ENCODE results near the gene GPRC5D. TPM values are rescaled to one million over a fixed set of nuclear protein-coding genes. Genes with fewer than 3 reads are reported as not detected.

Gene GPRC5D
- total and polyA plus RNA-seq, 2 donors: 0.13 TPM; not detected in 1

- Histone ChIP-seq H3K4me3 (ENCODE audit: low read depth, low read length) (no peak overlapping the region), H3K4me1 (ENCODE audit: insufficient read depth) (no peaks in the 10 kb centered on the region), H3K27ac (ENCODE audit: low read depth) (no peak overlapping the region), H3K36me3 (ENCODE audit: insufficient read depth) (no peaks in the 10 kb centered on the region)
- DNase-seq (ENCODE audit: extremely low spot score): no peak
- WGBS: 78% methylated on average over 1 of the region's 1 CpG
Observed at GRCh38 chr12:12939888-12940287, 12.1 kb downstream of the GPRC5D start.

- Histone ChIP-seq H3K4me1 (ENCODE audit: insufficient read depth) (no peaks in the 10 kb centered on the region), H3K4me3 (ENCODE audit: low read depth, low read length) (no peak overlapping the region), H3K27ac (ENCODE audit: low read depth) (no peak overlapping the region), H3K36me3 (ENCODE audit: insufficient read depth) (no peaks in the 10 kb centered on the region)
- WGBS: 85% methylated on average over 5 of the region's 5 CpGs
- no peak for DNase-seq (ENCODE audit: extremely low spot score)
Observed at GRCh38 chr12:12938541-12938940, 13.4 kb downstream of the GPRC5D start.

GRCh38 chr12:12936983-12937491 is 14.9 kb downstream of the GPRC5D start:
- WGBS: 94% methylated on average over 11 of the region's 11 CpGs
- Histone ChIP-seq H3K4me3 (ENCODE audit: low read depth, low read length) (no peak overlapping the region), H3K4me1 (ENCODE audit: insufficient read depth) (no peaks in the 10 kb centered on the region), H3K36me3 (ENCODE audit: insufficient read depth) (no peaks in the 10 kb centered on the region), H3K27ac (ENCODE audit: low read depth) (no peak overlapping the region)
- no peak for DNase-seq (ENCODE audit: extremely low spot score)

GRCh38 chr12:12934556-12934955 is 17.4 kb downstream of the GPRC5D start:
- WGBS: 39% methylated on average over 8 of the region's 8 CpGs
- H3K4me3 ChIP-seq (ENCODE audit: low read depth, low read length): no peak overlapping the region
- H3K36me3 ChIP-seq (ENCODE audit: insufficient read depth): no peaks in the 10 kb centered on the region
- H3K27ac ChIP-seq (ENCODE audit: low read depth): no peak overlapping the region
- no peak for DNase-seq (ENCODE audit: extremely low spot score)
- H3K4me1 ChIP-seq (ENCODE audit: insufficient read depth): no peaks in the 10 kb centered on the region

GRCh38 chr12:12933742-12934141 is 18.2 kb downstream of the GPRC5D start:
- Histone ChIP-seq H3K27ac (ENCODE audit: low read depth) (no peak overlapping the region), H3K4me3 (ENCODE audit: low read depth, low read length) (no peak overlapping the region), H3K4me1 (ENCODE audit: insufficient read depth) (no peaks in the 10 kb centered on the region), H3K36me3 (ENCODE audit: insufficient read depth) (no peaks in the 10 kb centered on the region)
- DNase-seq (ENCODE audit: extremely low spot score): no peak
- WGBS: 89% methylated on average over 4 of the region's 4 CpGs

GRCh38 chr12:12930633-12931219 is 21.2 kb downstream of the GPRC5D start:
- H3K36me3 ChIP-seq (ENCODE audit: insufficient read depth): no peaks in the 10 kb centered on the region
- 89% methylated on average over 2 of the region's 2 CpGs for WGBS
- H3K4me1 ChIP-seq (ENCODE audit: insufficient read depth): no peaks in the 10 kb centered on the region
- H3K4me3 ChIP-seq (ENCODE audit: low read depth, low read length): no peak overlapping the region
- no peak overlapping the region for H3K27ac ChIP-seq (ENCODE audit: low read depth)
- DNase-seq (ENCODE audit: extremely low spot score): no peak

GRCh38 chr12:12929696-12930095 is 22.3 kb downstream of the GPRC5D start:
- 90% methylated on average over 6 of the region's 6 CpGs for WGBS
- H3K4me1 ChIP-seq (ENCODE audit: insufficient read depth): no peaks in the 10 kb centered on the region
- no peak overlapping the region for H3K4me3 ChIP-seq (ENCODE audit: low read depth, low read length)
- no peak for DNase-seq (ENCODE audit: extremely low spot score)
- no peaks in the 10 kb centered on the region for H3K36me3 ChIP-seq (ENCODE audit: insufficient read depth)
- H3K27ac ChIP-seq (ENCODE audit: low read depth): no peak overlapping the region

- Histone ChIP-seq H3K36me3 (ENCODE audit: insufficient read depth) (no peaks in the 10 kb centered on the region), H3K4me3 (ENCODE audit: low read depth, low read length) (peak overlapping the region; percentile 24), H3K4me1 (ENCODE audit: insufficient read depth) (no peaks in the 10 kb centered on the region), H3K27ac (ENCODE audit: low read depth) (no peak overlapping the region)
- 48% methylated on average over 27 of the region's 27 CpGs for WGBS
- peak; percentile 54 for DNase-seq (ENCODE audit: extremely low spot score)
Observed at GRCh38 chr12:12927211-12928079, 24.5 kb downstream of the GPRC5D start.

- no peak overlapping the region for H3K4me3 ChIP-seq (ENCODE audit: low read depth, low read length)
- no peak overlapping the region for H3K27ac ChIP-seq (ENCODE audit: low read depth)
- 92% methylated on average over 18 of the region's 18 CpGs for WGBS
- no peaks in the 10 kb centered on the region for H3K4me1 ChIP-seq (ENCODE audit: insufficient read depth)
- no peaks in the 10 kb centered on the region for H3K36me3 ChIP-seq (ENCODE audit: insufficient read depth)
- no peak for DNase-seq (ENCODE audit: extremely low spot score)
Observed at GRCh38 chr12:12926571-12927071, 25.3 kb downstream of the GPRC5D start.

- H3K36me3 ChIP-seq (ENCODE audit: insufficient read depth): no peaks in the 10 kb centered on the region
- no peak overlapping the region for H3K4me3 ChIP-seq (ENCODE audit: low read depth, low read length)
- 28% methylated on average over 1 of the region's 1 CpG for WGBS
- H3K27ac ChIP-seq (ENCODE audit: low read depth): no peak overlapping the region
- no peak for DNase-seq (ENCODE audit: extremely low spot score)
- no peaks in the 10 kb centered on the region for H3K4me1 ChIP-seq (ENCODE audit: insufficient read depth)
Observed at GRCh38 chr12:12925388-12925787, 26.6 kb downstream of the GPRC5D start.

- 82% methylated on average over 4 of the region's 4 CpGs for WGBS
- no peak for DNase-seq (ENCODE audit: extremely low spot score)
- no peak overlapping the region for H3K27ac ChIP-seq (ENCODE audit: low read depth)
- no peaks in the 10 kb centered on the region for H3K4me1 ChIP-seq (ENCODE audit: insufficient read depth)
- no peak overlapping the region for H3K4me3 ChIP-seq (ENCODE audit: low read depth, low read length)
- no peaks in the 10 kb centered on the region for H3K36me3 ChIP-seq (ENCODE audit: insufficient read depth)
Observed at GRCh38 chr12:12924169-12924568, 27.8 kb downstream of the GPRC5D start.

GRCh38 chr12:12922978-12923377 is 29.0 kb downstream of the GPRC5D start:
- no peaks in the 10 kb centered on the region for H3K4me1 ChIP-seq (ENCODE audit: insufficient read depth)
- WGBS: 96% methylated on average over 7 of the region's 7 CpGs
- DNase-seq (ENCODE audit: extremely low spot score): no peak
- H3K27ac ChIP-seq (ENCODE audit: low read depth): no peak overlapping the region
- H3K4me3 ChIP-seq (ENCODE audit: low read depth, low read length): no peak overlapping the region
- no peaks in the 10 kb centered on the region for H3K36me3 ChIP-seq (ENCODE audit: insufficient read depth)

GRCh38 chr12:12922191-12922616 is 29.8 kb downstream of the GPRC5D start:
- Histone ChIP-seq H3K4me3 (ENCODE audit: low read depth, low read length) (no peak overlapping the region), H3K36me3 (ENCODE audit: insufficient read depth) (no peaks in the 10 kb centered on the region), H3K27ac (ENCODE audit: low read depth) (no peak overlapping the region), H3K4me1 (ENCODE audit: insufficient read depth) (no peaks in the 10 kb centered on the region)
- WGBS: 73% methylated on average over 6 of the region's 6 CpGs
- no peak for DNase-seq (ENCODE audit: extremely low spot score)
